K562 (cell line): ENCODE results near the gene RETREG2. TPM values are rescaled to one million over a fixed set of nuclear protein-coding genes. Genes with fewer than 3 reads are reported as not detected.

Source experiments
- ATAC-seq: fragments of 200-7000 bp; cut with Tn5 transposase; 3 replicates; pipeline ENCODE4 v1.9.1; 2020; ENCODE audit warnings: moderate library complexity
- BruUV-seq: library from RNA; stranded (reverse); fragments of 400-500 nt; replicated peaks from 2 replicates; lab custom pipeline; 2021; lab: Mats Ljungman, UMichigan
- CTCF ChIA-PET: fragments of 300-600 bp; formaldehyde crosslinking; extraction: SDS; loops from one replicate; lab custom pipeline; 2021; ENCODE audit warnings: low intra/inter-chr PET ratio; lab: Yijun Ruan, JAX
- POLR2A ChIA-PET: fragments of 300-600, 350-650 bp; sonication (Branson Sonifier 250); formaldehyde crosslinking; extraction: SDS; loops from one replicate; lab custom pipeline; 2021; ENCODE audit warnings: antibody characterized with exemption, inconsistent platforms; lab: Yijun Ruan, JAX
- DNase-seq, 4 experiments: peaks; one replicate each; pipeline versions ENCODE4 v3.0.0 to v3.0.0-alpha.2; 2011 to 2018; ENCODE audit warnings: low spot score in 3 of 4, mixed read lengths in 3 of 4; ENCODE audit errors: extremely low read depth in 1 of 4
- FAIRE-seq: peaks from 2 replicates; lab custom pipeline; 2011; peaks lifted over from hg19 to GRCh38; lab: Jason Lieb, UNC
- H2AFZ ChIP-seq: 2 replicates; pipeline ENCODE4 v1.6.0; 2011; ENCODE audit warnings: low read depth, low read length, control low read depth, inconsistent platforms
- H3K27ac ChIP-seq: fragments of 200-600 bp; 3 replicates; pipeline ENCODE4 v1.8.0; 2011; ENCODE audit warnings: low read depth, mild to moderate bottlenecking, control low read depth, inconsistent platforms, low read length, moderate library complexity, mixed read lengths; ENCODE audit errors: extremely low read depth
- H3K27me3 ChIP-seq, 2 experiments: fragments of 300-600 bp in 1 of 2; 2 replicates in 1 of 2; 3 replicates in 1 of 2; pipeline versions ENCODE4 v1.6.0 to v1.8.0; 2011; ENCODE audit warnings: inconsistent platforms in 2 of 2, low read length in 2 of 2, mild to moderate bottlenecking in 1 of 2, mixed read lengths in 1 of 2, moderate library complexity in 1 of 2; ENCODE audit not compliant: control insufficient read depth in 2 of 2, insufficient read depth in 2 of 2
- H3K36me3 ChIP-seq: fragments of 300-600 bp; 3 replicates; pipeline ENCODE4 v1.8.0; 2011; ENCODE audit warnings: mild to moderate bottlenecking, low read length, inconsistent platforms; ENCODE audit not compliant: control insufficient read depth, insufficient read depth
- H3K4me1 ChIP-seq, 2 experiments: fragments of 200-600 bp in 1 of 2; replicated peaks in 1 of 2; 2 replicates in 1 of 2; 3 replicates in 1 of 2; pipeline versions ENCODE4 v1.5.1 to v1.8.0; 2011; ENCODE audit warnings: inconsistent platforms in 2 of 2, low read length in 2 of 2, mild to moderate bottlenecking in 1 of 2, mixed read lengths in 1 of 2, moderate library complexity in 1 of 2; ENCODE audit not compliant: control insufficient read depth in 2 of 2, insufficient read depth in 2 of 2
- H3K4me2 ChIP-seq: 2 replicates; pipeline ENCODE4 v1.6.1; 2011; ENCODE audit warnings: low read length, control low read depth, inconsistent platforms, mixed read lengths; ENCODE audit not compliant: insufficient read depth
- H3K4me3 ChIP-seq: fragments of 200-600 bp; sonication (generic), shearing (Covaris generic); 2 replicates; pipeline ENCODE4 v1.5.1; 2016; ENCODE audit warnings: control low read depth, inconsistent platforms
- H3K79me2 ChIP-seq: fragments of 200-600 bp; 3 replicates; pipeline ENCODE4 v1.8.0; 2011; ENCODE audit warnings: low read length, inconsistent platforms; ENCODE audit not compliant: control insufficient read depth, insufficient read depth
- H3K9ac ChIP-seq, 2 experiments: 2 replicates each; pipeline versions ENCODE4 v1.6.0 to v1.6.1; 2011; ENCODE audit warnings: low read depth in 2 of 2, low read length in 2 of 2, control low read depth in 1 of 2, inconsistent platforms in 1 of 2, mild to moderate bottlenecking in 1 of 2, mixed read lengths in 1 of 2; ENCODE audit not compliant: insufficient read depth in 1 of 2
- H3K9me1 ChIP-seq: one replicate; pipeline ENCODE4 v1.6.0; 2011; ENCODE audit warnings: inconsistent platforms, mild to moderate bottlenecking, low read length, moderate library complexity; ENCODE audit not compliant: control insufficient read depth, insufficient read depth
- H3K9me3 ChIP-seq: replicated peaks from 2 replicates; pipeline ENCODE4 v1.5.1; 2011; ENCODE audit warnings: low read depth, low read length, inconsistent platforms; ENCODE audit not compliant: control insufficient read depth, insufficient read depth
- H4K20me1 ChIP-seq: replicated peaks from 2 replicates; pipeline ENCODE4 v1.6.1; 2011; ENCODE audit warnings: low read length, inconsistent platforms, mixed read lengths; ENCODE audit not compliant: control insufficient read depth, insufficient read depth
- ARHGAP35 ChIP-seq: fragments of 450-650 bp; IDR thresholded peaks from 2 replicates; pipeline ENCODE4 v1.6.1; 2018; ENCODE audit not compliant: partially characterized antibody
- CBX2 ChIP-seq: fragments of 200-600 bp; sonication (generic); IDR thresholded peaks from one replicate; pipeline ENCODE4 v1.6.1; 2012; ENCODE audit warnings: mild to moderate bottlenecking, low read length, inconsistent platforms; ENCODE audit not compliant: insufficient read depth, poor library complexity, severe bottlenecking
- FOSL1 ChIP-seq: fragments of 200-800 bp; sonication (Bioruptor generic); conservative IDR thresholded peaks from 2 replicates; pipeline ENCODE4 v1.6.1; 2016; ENCODE audit warnings: missing genetic modification characterization, missing compliant biosample characterization
- FOXA3 ChIP-seq, 2 experiments: fragments of 450-650 bp in 1 of 2; sonication (generic) in 1 of 2; formaldehyde crosslinking; IDR thresholded peaks in 1 of 2; conservative IDR thresholded peaks in 1 of 2; 2 replicates each; pipeline versions ENCODE4 v1.4.0 to v1.8.0; 2020 to 2022; ENCODE audit warnings: mild to moderate bottlenecking in 2 of 2, missing genetic modification reagents in 1 of 2
- GTF2E2 ChIP-seq: fragments of 200-800 bp; sonication (Bioruptor generic); IDR thresholded peaks from 2 replicates; pipeline ENCODE4 v1.6.1; 2016; ENCODE audit warnings: missing genetic modification characterization, missing compliant biosample characterization
- KAT7 ChIP-seq: sonication (generic); formaldehyde crosslinking; IDR thresholded peaks from 2 replicates; pipeline ENCODE4 v1.8.0; 2022; ENCODE audit warnings: missing genetic modification reagents, mild to moderate bottlenecking, borderline replicate concordance
- KDM2B ChIP-seq: fragments of 250-450 bp; sonication (Bioruptor Pico); IDR thresholded peaks from 2 replicates; pipeline ENCODE4 v1.8.0; 2021; ENCODE audit warnings: mild to moderate bottlenecking, moderate library complexity
- NR2C1 ChIP-seq, 2 experiments: fragments of 450-650 bp; IDR thresholded peaks; 2 replicates each; pipeline ENCODE4 v1.6.1; 2017; ENCODE audit warnings: mild to moderate bottlenecking in 2 of 2, antibody characterized with exemption in 1 of 2, inconsistent platforms in 1 of 2, missing compliant biosample characterization in 1 of 2, missing genetic modification characterization in 1 of 2
- SMC3 ChIP-seq: conservative IDR thresholded peaks from 2 replicates; pipeline ENCODE4 v1.6.1; 2011; ENCODE audit warnings: low read depth, low read length, improper control_type of control experiment; ENCODE audit not compliant: insufficient read depth
- SNIP1 ChIP-seq: fragments of 450-650 bp; IDR thresholded peaks from 2 replicates; pipeline ENCODE4 v1.7.1; 2017; ENCODE audit warnings: low read depth, mild to moderate bottlenecking
- STAT5B ChIP-seq: fragments of 250-450 bp; sonication (Bioruptor Pico); IDR thresholded peaks from 2 replicates; pipeline ENCODE4 v1.8.0; 2021; ENCODE audit warnings: mild to moderate bottlenecking, inconsistent platforms
- TRIM24 ChIP-seq, 2 experiments: fragments of 450-650 bp; IDR thresholded peaks; 2 replicates each; pipeline ENCODE4 v1.6.1; 2016
- XRCC3 ChIP-seq: fragments of 450-650 bp; IDR thresholded peaks from 2 replicates; pipeline ENCODE4 v1.6.1; 2017; ENCODE audit warnings: mild to moderate bottlenecking, moderate library complexity
- ZNF282 ChIP-seq: sonication (generic); formaldehyde crosslinking; IDR thresholded peaks from 2 replicates; pipeline ENCODE4 v1.8.1; 2023; ENCODE audit warnings: missing genetic modification reagents
- ZNF77 ChIP-seq: fragments of 250-450 bp; sonication (Bioruptor Pico); IDR thresholded peaks from 2 replicates; pipeline ENCODE4 v1.5.0; 2020
- WGBS: fragments of 100-300 bp; shearing (Covaris generic); methylation state at CpG from one replicate; pipeline ENCODE4 v1.1.6; 2016; ENCODE audit warnings: low coverage, mixed read lengths; ENCODE audit not compliant: insufficient coverage; ENCODE audit errors: missing lambda C conversion rate; 5-methylcytosine and 5-hydroxymethylcytosine counted together
- in situ Hi-C: fragments of 300-500 bp; cut with MboI; formaldehyde crosslinking; loops from 4 replicates; pipeline ENCODE4 v1.15.0; 2018; ENCODE audit warnings: inconsistent platforms, mixed read lengths
- intact Hi-C: fragments of 100-400 bp; cut with micrococcal nuclease; formaldehyde crosslinking; loops from 2 replicates; pipeline ENCODE4 v1.14.2; 2022
- polyA plus RNA-seq, 8 experiments: library from polyadenylated mRNA; depleted of rRNA in 4 of 8; stranded (reverse) in 5 of 8; unstranded in 3 of 8; fragments of >200 nt; fragmentation: Nextera tagmentation in 2 of 8; fragmentation: Illumina TruSeq in 1 of 8; extraction: Ambion mirVana in 2 of 8; extraction: Trizol in 1 of 8; gene quantifications; 2 replicates each; pipeline versions ENCODE4 v1.2.1 to v1.2.3, GENCODE V29; 2011 to 2014; ENCODE audit warnings: inconsistent platforms in 1 of 8, missing spikeins in 1 of 8
- total RNA-seq, 7 experiments: library from RNA; depleted of rRNA in 6 of 7; stranded (reverse); fragments of >200 nt in 6 of 7; fragmentation: Illumina TruSeq in 2 of 7; extraction: Trizol in 2 of 7; gene quantifications; 2 replicates each; pipeline versions ENCODE4 v1.2.1 to v1.2.3, GENCODE V29; 2011 to 2021; ENCODE audit warnings: low replicate concordance in 1 of 7
- TF ChIP-seq, protein P1 (sequence below): fragments of 250-450 bp; sonication (Bioruptor Pico); IDR thresholded peaks from 2 replicates; pipeline ENCODE4 v1.4.0; 2020; ENCODE audit warnings: mild to moderate bottlenecking, moderate library complexity
- TF ChIP-seq, protein P2 (sequence below): sonication (generic); formaldehyde crosslinking; IDR thresholded peaks from 2 replicates; pipeline ENCODE4 v1.8.1; 2023; ENCODE audit warnings: mild to moderate bottlenecking, missing genetic modification reagents

Gene RETREG2
- total and polyA plus RNA-seq, 9 of the 15 experiments (the other 6 are each of a cell fraction or from before 2014, with no cell fraction given): 4.9 to 40.1 (median 19.2) TPM

DNA sequence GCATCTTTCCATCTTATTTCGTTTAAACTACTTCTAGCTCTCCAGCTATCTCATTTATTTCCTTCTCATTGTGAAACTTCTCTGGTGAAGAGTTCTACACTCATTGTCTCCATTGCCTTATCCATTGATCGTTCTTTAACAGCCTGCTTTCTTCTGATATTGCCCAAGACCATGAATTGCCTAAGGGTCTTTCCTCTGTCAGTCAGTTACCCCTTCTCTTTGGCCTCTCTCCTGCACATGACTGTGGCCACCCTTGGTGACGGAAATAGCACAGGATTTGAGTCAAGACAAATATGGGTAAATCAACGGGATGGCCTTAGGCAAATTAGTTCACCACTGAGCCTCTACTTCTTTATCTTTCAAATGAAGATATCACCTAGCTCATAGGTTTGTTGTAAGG is 44.1 kb upstream of the RETREG2 start (continued):
- TF ChIP-seq CBX2 (no peak), SMC3 (no peak)

DNA sequence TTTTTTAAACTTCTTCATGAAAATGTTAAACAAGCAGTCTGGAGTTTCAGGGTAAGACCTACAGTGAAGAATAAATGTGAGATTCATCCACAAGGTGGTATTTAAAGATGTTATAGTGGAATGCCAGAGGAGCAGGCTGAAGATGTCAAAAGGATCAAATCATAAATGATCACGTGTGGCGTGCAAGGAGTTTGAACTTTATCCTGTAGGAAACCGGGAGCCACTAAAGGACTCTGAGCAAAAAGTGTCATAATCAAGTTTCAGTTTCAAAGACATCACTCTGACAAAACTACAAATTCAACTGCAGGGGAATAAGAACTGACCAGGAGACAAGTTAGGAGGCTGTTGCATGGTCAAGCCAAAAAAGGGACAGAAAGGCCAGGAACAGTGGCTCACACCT is 37.4 kb upstream of the RETREG2 start:
- Histone ChIP-seq H3K36me3 (0 out of 3 replicates have a peak, but pooled peaks cover 2% of the 10 kb centered on the region), H3K9ac (no peak overlapping the region), H3K79me2 (no peaks in the 10 kb centered on the region), H3K27me3 (no peaks in the 10 kb centered on the region), H3K4me3 (no peak overlapping the region), H3K4me2 (no peak overlapping the region), H2AFZ (no peak overlapping the region), H3K27ac (no peak overlapping the region), H3K4me1 (no peaks in the 10 kb centered on the region; a peak in 1 of 5 replicates), H4K20me1 (no peaks in the 10 kb centered on the region), H3K9me3 (no peaks in the 10 kb centered on the region), H3K9me1 (no peaks in the 10 kb centered on the region)
- POLR2A ChIA-PET: no interaction called here
- FAIRE-seq (no peak), ATAC-seq (no peak), DNase-seq (no peak)
- CTCF ChIA-PET: no interaction called here
- WGBS: 94% methylated on average over 3 of the region's 3 CpGs
- in situ Hi-C loops (no loop called here), intact Hi-C loops (no loop called here)
- no TSS peak for BruUV-seq
- TF ChIP-seq TRIM24 (IDR thresholded peaks at IDR 0.05) (no peak), XRCC3 (no peak), ZNF282 (no peak), STAT5B (CRISPR knock-in tag) (no peak), FOSL1 (tag) (no peak), KAT7 (CRISPR knock-in tag) (no peak), KDM2B (CRISPR knock-in tag) (no peak), SNIP1 (no peak), NR2C1 (IDR thresholded peaks at IDR 0.05) (no peak), NR2C1 (tag; IDR thresholded peaks at IDR 0.05) (no peak), FOXA3 (CRISPR knock-in tag; conservative IDR thresholded peaks at IDR 0.05 in 1 of 2, IDR thresholded peaks at IDR 0.05 in 1 of 2) (no peak), ARHGAP35 (no peak), ZNF77 (CRISPR knock-in tag) (no peak), GTF2E2 (no peak)
- TF ChIP-seq, protein P1, sequence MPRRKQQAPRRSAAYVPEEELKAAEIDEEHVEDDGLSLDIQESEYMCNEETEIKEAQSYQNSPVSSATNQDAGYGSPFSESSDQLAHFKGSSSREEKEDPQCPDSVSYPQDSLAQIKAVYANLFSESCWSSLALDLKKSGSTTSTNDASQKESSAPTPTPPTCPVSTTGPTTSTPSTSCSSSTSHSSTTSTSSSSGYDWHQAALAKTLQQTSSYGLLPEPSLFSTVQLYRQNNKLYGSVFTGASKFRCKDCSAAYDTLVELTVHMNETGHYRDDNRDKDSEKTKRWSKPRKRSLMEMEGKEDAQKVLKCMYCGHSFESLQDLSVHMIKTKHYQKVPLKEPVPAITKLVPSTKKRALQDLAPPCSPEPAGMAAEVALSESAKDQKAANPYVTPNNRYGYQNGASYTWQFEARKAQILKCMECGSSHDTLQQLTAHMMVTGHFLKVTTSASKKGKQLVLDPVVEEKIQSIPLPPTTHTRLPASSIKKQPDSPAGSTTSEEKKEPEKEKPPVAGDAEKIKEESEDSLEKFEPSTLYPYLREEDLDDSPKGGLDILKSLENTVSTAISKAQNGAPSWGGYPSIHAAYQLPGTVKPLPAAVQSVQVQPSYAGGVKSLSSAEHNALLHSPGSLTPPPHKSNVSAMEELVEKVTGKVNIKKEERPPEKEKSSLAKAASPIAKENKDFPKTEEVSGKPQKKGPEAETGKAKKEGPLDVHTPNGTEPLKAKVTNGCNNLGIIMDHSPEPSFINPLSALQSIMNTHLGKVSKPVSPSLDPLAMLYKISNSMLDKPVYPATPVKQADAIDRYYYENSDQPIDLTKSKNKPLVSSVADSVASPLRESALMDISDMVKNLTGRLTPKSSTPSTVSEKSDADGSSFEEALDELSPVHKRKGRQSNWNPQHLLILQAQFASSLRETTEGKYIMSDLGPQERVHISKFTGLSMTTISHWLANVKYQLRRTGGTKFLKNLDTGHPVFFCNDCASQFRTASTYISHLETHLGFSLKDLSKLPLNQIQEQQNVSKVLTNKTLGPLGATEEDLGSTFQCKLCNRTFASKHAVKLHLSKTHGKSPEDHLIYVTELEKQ: no peak
- TF ChIP-seq, protein P2, sequence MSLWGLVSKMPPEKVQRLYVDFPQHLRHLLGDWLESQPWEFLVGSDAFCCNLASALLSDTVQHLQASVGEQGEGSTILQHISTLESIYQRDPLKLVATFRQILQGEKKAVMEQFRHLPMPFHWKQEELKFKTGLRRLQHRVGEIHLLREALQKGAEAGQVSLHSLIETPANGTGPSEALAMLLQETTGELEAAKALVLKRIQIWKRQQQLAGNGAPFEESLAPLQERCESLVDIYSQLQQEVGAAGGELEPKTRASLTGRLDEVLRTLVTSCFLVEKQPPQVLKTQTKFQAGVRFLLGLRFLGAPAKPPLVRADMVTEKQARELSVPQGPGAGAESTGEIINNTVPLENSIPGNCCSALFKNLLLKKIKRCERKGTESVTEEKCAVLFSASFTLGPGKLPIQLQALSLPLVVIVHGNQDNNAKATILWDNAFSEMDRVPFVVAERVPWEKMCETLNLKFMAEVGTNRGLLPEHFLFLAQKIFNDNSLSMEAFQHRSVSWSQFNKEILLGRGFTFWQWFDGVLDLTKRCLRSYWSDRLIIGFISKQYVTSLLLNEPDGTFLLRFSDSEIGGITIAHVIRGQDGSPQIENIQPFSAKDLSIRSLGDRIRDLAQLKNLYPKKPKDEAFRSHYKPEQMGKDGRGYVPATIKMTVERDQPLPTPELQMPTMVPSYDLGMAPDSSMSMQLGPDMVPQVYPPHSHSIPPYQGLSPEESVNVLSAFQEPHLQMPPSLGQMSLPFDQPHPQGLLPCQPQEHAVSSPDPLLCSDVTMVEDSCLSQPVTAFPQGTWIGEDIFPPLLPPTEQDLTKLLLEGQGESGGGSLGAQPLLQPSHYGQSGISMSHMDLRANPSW (CRISPR knock-in tag): no peak
